Neural cell (in vitro differentiated cells): ENCODE measurements around the gene MAP2K4. TPM values are rescaled to one million over a fixed set of nuclear protein-coding genes. Genes with fewer than 3 reads are reported as not detected.
"Not testable (repeated sequence)": the region's sequence is repeated elsewhere in the genome, so short reads cannot be mapped to it uniquely, and the experiment has no call there.

Source experiments
- H2AFZ ChIP-seq: fragments of 200-600, 300-800 bp; sonication (generic), shearing (Covaris generic); 2 replicates; pipeline ENCODE4 v1.6.0; 2014; ENCODE audit warnings: low read depth, mild to moderate bottlenecking, antibody characterized with exemption, low read length, moderate library complexity
- H3F3A ChIP-seq: fragments of 200-600 bp; shearing (Covaris generic); 2 replicates; pipeline ENCODE4 v1.6.1; 2016; ENCODE audit warnings: mild to moderate bottlenecking, moderate library complexity, mixed read lengths, antibody characterized with exemption, low read length; ENCODE audit not compliant: insufficient read depth, poor library complexity, severe bottlenecking
- H3K27ac ChIP-seq: fragments of 200-600, 300-800 bp; sonication (generic), shearing (Covaris generic); 2 replicates; pipeline ENCODE4 v1.5.1; 2014; ENCODE audit warnings: mild to moderate bottlenecking, low read length, moderate library complexity
- H3K27me3 ChIP-seq: fragments of 300-800, 200-600 bp; sonication (generic), shearing (Covaris generic); 2 replicates; pipeline ENCODE4 v1.6.0; 2014; ENCODE audit warnings: mild to moderate bottlenecking, low read depth, low read length, moderate library complexity; ENCODE audit not compliant: insufficient read depth
- H3K36me3 ChIP-seq: fragments of 300-800, 200-600 bp; sonication (generic), shearing (Covaris generic); 2 replicates; pipeline ENCODE4 v1.5.1; 2014; ENCODE audit warnings: mild to moderate bottlenecking, antibody characterized with exemption, low read length, moderate library complexity; ENCODE audit not compliant: insufficient read depth
- H3K4me2 ChIP-seq: fragments of 300-800, 200-600 bp; sonication (generic), shearing (Covaris generic); 2 replicates; pipeline ENCODE4 v1.6.0; 2014; ENCODE audit warnings: mild to moderate bottlenecking, low read length
- H3K4me3 ChIP-seq: fragments of 300-800, 200-600 bp; sonication (generic), shearing (Covaris generic); 2 replicates; pipeline ENCODE4 v1.5.1; 2014; ENCODE audit warnings: mild to moderate bottlenecking, low read length, moderate library complexity
- H3K79me2 ChIP-seq: fragments of 200-600 bp; shearing (Covaris generic); replicated peaks from 2 replicates; pipeline ENCODE4 v1.6.0; 2014; ENCODE audit warnings: mild to moderate bottlenecking, low read length, moderate library complexity; ENCODE audit not compliant: insufficient read depth
- H3K9ac ChIP-seq: fragments of 300-800, 200-600 bp; sonication (generic), shearing (Covaris generic); 2 replicates; pipeline ENCODE4 v1.6.1; 2016; ENCODE audit warnings: mild to moderate bottlenecking, low read length, mixed read lengths
- H3K9me2 ChIP-seq: fragments of 200-600 bp; shearing (Covaris generic); 2 replicates; pipeline ENCODE4 v1.6.1; 2016; ENCODE audit warnings: mild to moderate bottlenecking, low read length, mixed read lengths; ENCODE audit not compliant: insufficient read depth
- H3K9me3 ChIP-seq: fragments of 200-600, 300-800 bp; sonication (generic), shearing (Covaris generic); 2 replicates; pipeline ENCODE4 v1.6.1; 2016; ENCODE audit warnings: mild to moderate bottlenecking, mixed run types, low read length, moderate library complexity, mixed read lengths
- H4K20me1 ChIP-seq: fragments of 200-600 bp; shearing (Covaris generic); 2 replicates; pipeline ENCODE4 v1.6.1; 2016; ENCODE audit warnings: mild to moderate bottlenecking, mixed run types; ENCODE audit not compliant: insufficient read depth
- CTCF ChIP-seq: fragments of 450-650 bp; IDR thresholded peaks from 2 replicates; pipeline ENCODE4 v1.5.1; 2014; ENCODE audit warnings: antibody characterized with exemption, mild to moderate bottlenecking, moderate library complexity; ENCODE audit not compliant: poor library complexity, severe bottlenecking
- EP300 ChIP-seq: fragments of 450-650 bp; conservative IDR thresholded peaks from 2 replicates; pipeline ENCODE4 v1.6.1; 2014; ENCODE audit warnings: antibody characterized with exemption, mild to moderate bottlenecking, moderate library complexity; ENCODE audit not compliant: poor library complexity, severe bottlenecking
- EZH2 ChIP-seq: fragments of 200-600, 300-800 bp; shearing (Covaris generic), sonication (generic); IDR thresholded peaks from 2 replicates; pipeline ENCODE4 v1.6.1; 2014; ENCODE audit warnings: antibody characterized with exemption, low read length, borderline replicate concordance, mild to moderate bottlenecking; ENCODE audit not compliant: insufficient read depth, poor library complexity, severe bottlenecking
- MXI1 ChIP-seq: fragments of 450-650 bp; conservative IDR thresholded peaks from 2 replicates; pipeline ENCODE4 v1.6.1; 2014; ENCODE audit warnings: antibody characterized with exemption, mild to moderate bottlenecking; ENCODE audit not compliant: poor library complexity, severe bottlenecking
- POLR2AphosphoS5 ChIP-seq: IDR thresholded peaks from 2 replicates; pipeline ENCODE4 v1.6.1; 2012
- RAD21 ChIP-seq: fragments of 450-650 bp; conservative IDR thresholded peaks from 2 replicates; pipeline ENCODE4 v1.6.1; 2014; ENCODE audit warnings: antibody characterized with exemption, mild to moderate bottlenecking, moderate library complexity
- REST ChIP-seq: IDR thresholded peaks from 2 replicates; pipeline ENCODE4 v1.6.1; 2012; ENCODE audit warnings: borderline replicate concordance
- SMC3 ChIP-seq: fragments of 450-650 bp; conservative IDR thresholded peaks from 2 replicates; pipeline ENCODE4 v1.6.1; 2014; ENCODE audit warnings: antibody characterized with exemption, mild to moderate bottlenecking, moderate library complexity; ENCODE audit not compliant: poor library complexity
- TAF1 ChIP-seq: IDR thresholded peaks from 2 replicates; pipeline ENCODE4 v1.6.1; 2012; ENCODE audit warnings: low read depth
- polyA minus RNA-seq: library from RNA; depleted of rRNA, polyadenylated mRNA; stranded (reverse); fragments of >200 nt; gene quantifications from 2 replicates; pipeline ENCODE4 v1.2.3, GENCODE V29; 2014
- polyA plus RNA-seq: library from polyadenylated mRNA; depleted of rRNA; stranded (reverse); fragments of >200 nt; gene quantifications from 2 replicates; pipeline ENCODE4 v1.2.3, GENCODE V29; 2014

The MAP2K4 gene
- polyA plus RNA-seq: 69.6 and 78.4 TPM in 2 replicates
- polyA minus RNA-seq: 150 and 158 TPM in 2 replicates

GRCh38 chr17:12020642-12021622 is at the start of gene MAP2K4:
Gene MAP2K4, plus strand, starts transcription at chr17:12020877. Its CDS starts 10 bp downstream, at chr17:12020887.
- Histone ChIP-seq H3K4me3 (peak within 1 kb of the TSS; percentile 78), H3K9ac (peak within 1 kb of the TSS; percentile 90), H3K9me3 (no peaks in the 10 kb centered on the region), H3K27me3 (peaks cover 5% of the 10 kb centered on the region), H2AFZ (no peak within 1 kb of the TSS), H3K79me2 (peaks cover 46% of the 10 kb centered on the region), H3K9me2 (no peaks in the 10 kb centered on the region), H3K27ac (peak within 1 kb of the TSS; percentile 70), H4K20me1 (no peaks in the 10 kb centered on the region), H3K4me2 (peak within 1 kb of the TSS; percentile 98), H3F3A (no peaks in the 10 kb centered on the region), H3K36me3 (no peaks in the 10 kb centered on the region)
- TF ChIP-seq REST: peak; percentile 75
- TF ChIP-seq TAF1: peak; percentile 76
- TF ChIP-seq POLR2AphosphoS5: peak; percentile 92
- TF ChIP-seq CTCF: peak; percentile 11
- TF ChIP-seq EP300: peak; percentile 21
- TF ChIP-seq MXI1: peak; percentile 63
- no peak for TF ChIP-seq EZH2
- peak; percentile 23 for TF ChIP-seq SMC3
- no peak for TF ChIP-seq RAD21

- H3K36me3 ChIP-seq, H3K79me2 ChIP-seq, H3K9me2 ChIP-seq, H3K4me3 ChIP-seq, H3K27me3 ChIP-seq, H3K27ac ChIP-seq, H3K9ac ChIP-seq, H4K20me1 ChIP-seq, H3K9me3 ChIP-seq, H2AFZ ChIP-seq, H3F3A ChIP-seq, H3K4me2 ChIP-seq: not testable (repeated sequence)
These were observed 47.9 kb upstream of the MAP2K4 start for GRCh38 chr17:11972741-11973140.
